RWPE2 (cell line): Measurements from ENCODE around the gene CCDC12.

Source experiments
- ATAC-seq: fragments of 200-7000 bp; cut with Tn5 transposase; 3 replicates; pipeline ENCODE4 v1.9.1; 2021; ENCODE audit warnings: low read depth
- DNase-seq: peaks from one replicate; pipeline ENCODE4 v3.0.0-alpha.2; 2020; ENCODE audit warnings: low spot score
- H3K27ac ChIP-seq: fragments of 450-650 bp; 2 replicates; pipeline ENCODE4 v1.5.1; 2017; ENCODE audit warnings: mild to moderate bottlenecking; ENCODE audit not compliant: poor library complexity, severe bottlenecking
- H3K27me3 ChIP-seq: fragments of 250-450 bp; sonication (Bioruptor Pico); 2 replicates; pipeline ENCODE4 v1.5.1; 2021; ENCODE audit warnings: mild to moderate bottlenecking, moderate library complexity; ENCODE audit not compliant: insufficient read depth, poor library complexity, severe bottlenecking
- H3K36me3 ChIP-seq: fragments of 250-450 bp; sonication (Bioruptor Pico); 2 replicates; pipeline ENCODE4 v1.5.1; 2020; ENCODE audit warnings: low read depth, mild to moderate bottlenecking, moderate library complexity
- H3K4me1 ChIP-seq: fragments of 250-450 bp; sonication (Bioruptor Pico); 2 replicates; pipeline ENCODE4 v1.5.1; 2021; ENCODE audit warnings: mild to moderate bottlenecking, moderate library complexity; ENCODE audit not compliant: insufficient read depth, poor library complexity, severe bottlenecking
- H3K4me3 ChIP-seq: fragments of 250-450 bp; sonication (Bioruptor Pico); 2 replicates; pipeline ENCODE4 v1.5.1; 2021; ENCODE audit warnings: mild to moderate bottlenecking, moderate library complexity; ENCODE audit not compliant: severe bottlenecking
- H3K9me3 ChIP-seq: fragments of 250-450 bp; sonication (Bioruptor Pico); 2 replicates; pipeline ENCODE4 v1.5.1; 2021; ENCODE audit warnings: mild to moderate bottlenecking, moderate library complexity; ENCODE audit not compliant: severe bottlenecking
- CTCF ChIP-seq: fragments of 450-650 bp; IDR thresholded peaks from one replicate; pipeline ENCODE4 v1.5.1; 2017; ENCODE audit warnings: mild to moderate bottlenecking, moderate library complexity; ENCODE audit not compliant: poor library complexity, severe bottlenecking

The CCDC12 gene

GRCh38 chr3:46999516-47000197 lies 23.1 kb upstream of the CCDC12 start:
- H3K27me3 ChIP-seq = no peaks in the 10 kb centered on the region
- H3K4me1 ChIP-seq = peaks cover 7% of the 10 kb centered on the region
- no peaks in the 10 kb centered on the region for H3K9me3 ChIP-seq
- H3K27ac ChIP-seq = no peak overlapping the region
- H3K4me3 ChIP-seq = no peak overlapping the region
- DNase-seq (peak; percentile 25), ATAC-seq (no peak)
- no peak for TF ChIP-seq CTCF
- peaks cover 69% of the 10 kb centered on the region for H3K36me3 ChIP-seq

DNA sequence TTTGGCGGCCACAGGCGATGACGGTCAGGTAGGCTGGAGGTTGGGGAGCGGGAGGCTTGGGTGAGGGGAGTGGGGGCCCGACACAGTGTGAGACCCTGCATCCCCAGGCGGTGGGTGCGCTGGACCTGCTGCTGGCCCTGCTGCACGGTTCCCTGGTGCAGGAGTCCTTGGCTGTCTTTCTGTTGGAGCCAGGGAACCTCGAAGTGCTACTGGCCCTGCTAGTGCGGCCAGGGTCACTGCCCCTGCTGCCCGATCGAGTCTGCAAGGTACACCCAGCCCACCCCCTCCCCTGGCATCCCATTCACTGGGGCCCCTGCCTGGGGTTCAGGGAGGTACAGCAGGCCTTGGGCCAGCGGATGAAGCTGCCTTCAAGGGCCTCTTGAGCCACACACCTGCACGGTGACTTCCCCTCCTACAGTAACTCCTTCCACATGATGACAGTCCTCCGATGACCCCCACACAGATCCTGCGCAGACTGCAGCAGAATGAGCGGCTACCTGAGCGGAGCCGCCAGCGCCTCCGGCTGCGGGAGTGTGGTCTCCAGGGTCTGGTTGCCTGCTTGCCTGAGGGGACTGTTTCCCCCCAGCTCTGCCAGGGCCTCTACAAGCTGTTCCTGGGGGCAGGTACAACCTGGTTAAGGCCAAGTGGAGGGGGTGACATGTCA lies 22.4 kb upstream of the CCDC12 start:
- H3K36me3 ChIP-seq = peaks cover 69% of the 10 kb centered on the region
- H3K4me1 ChIP-seq = peaks cover 7% of the 10 kb centered on the region
- DNase-seq (peak; percentile 64), ATAC-seq (no peak)
- H3K4me3 ChIP-seq = no peak overlapping the region
- TF ChIP-seq CTCF = peak; percentile 48
- H3K27me3 ChIP-seq = no peaks in the 10 kb centered on the region
- no peak overlapping the region for H3K27ac ChIP-seq
- H3K9me3 ChIP-seq = no peaks in the 10 kb centered on the region

GRCh38 chr3:46998121-46998851 lies 21.7 kb upstream of the CCDC12 start:
- ATAC-seq (peak; percentile 58), DNase-seq (peak; percentile 44)
- H3K4me1 ChIP-seq = peaks cover 7% of the 10 kb centered on the region
- H3K4me3 ChIP-seq = no peak overlapping the region
- peak; percentile 71 for TF ChIP-seq CTCF
- no peaks in the 10 kb centered on the region for H3K9me3 ChIP-seq
- H3K27me3 ChIP-seq = no peaks in the 10 kb centered on the region
- H3K27ac ChIP-seq = no peak overlapping the region
- H3K36me3 ChIP-seq = peaks cover 62% of the 10 kb centered on the region

- ATAC-seq = no peak
- Histone ChIP-seq H3K36me3 (peaks cover 58% of the 10 kb centered on the region), H3K27me3 (no peaks in the 10 kb centered on the region), H3K9me3 (no peaks in the 10 kb centered on the region), H3K27ac (no peak overlapping the region), H3K4me1 (peaks cover 7% of the 10 kb centered on the region), H3K4me3 (no peak overlapping the region)
- DNase-seq = peak; percentile 44
- TF ChIP-seq CTCF = no peak
Measured at GRCh38 chr3:46997453-46998091, 21.0 kb upstream of the CCDC12 start.
